Measurements from ENCODE around the gene STK36.

DNA sequence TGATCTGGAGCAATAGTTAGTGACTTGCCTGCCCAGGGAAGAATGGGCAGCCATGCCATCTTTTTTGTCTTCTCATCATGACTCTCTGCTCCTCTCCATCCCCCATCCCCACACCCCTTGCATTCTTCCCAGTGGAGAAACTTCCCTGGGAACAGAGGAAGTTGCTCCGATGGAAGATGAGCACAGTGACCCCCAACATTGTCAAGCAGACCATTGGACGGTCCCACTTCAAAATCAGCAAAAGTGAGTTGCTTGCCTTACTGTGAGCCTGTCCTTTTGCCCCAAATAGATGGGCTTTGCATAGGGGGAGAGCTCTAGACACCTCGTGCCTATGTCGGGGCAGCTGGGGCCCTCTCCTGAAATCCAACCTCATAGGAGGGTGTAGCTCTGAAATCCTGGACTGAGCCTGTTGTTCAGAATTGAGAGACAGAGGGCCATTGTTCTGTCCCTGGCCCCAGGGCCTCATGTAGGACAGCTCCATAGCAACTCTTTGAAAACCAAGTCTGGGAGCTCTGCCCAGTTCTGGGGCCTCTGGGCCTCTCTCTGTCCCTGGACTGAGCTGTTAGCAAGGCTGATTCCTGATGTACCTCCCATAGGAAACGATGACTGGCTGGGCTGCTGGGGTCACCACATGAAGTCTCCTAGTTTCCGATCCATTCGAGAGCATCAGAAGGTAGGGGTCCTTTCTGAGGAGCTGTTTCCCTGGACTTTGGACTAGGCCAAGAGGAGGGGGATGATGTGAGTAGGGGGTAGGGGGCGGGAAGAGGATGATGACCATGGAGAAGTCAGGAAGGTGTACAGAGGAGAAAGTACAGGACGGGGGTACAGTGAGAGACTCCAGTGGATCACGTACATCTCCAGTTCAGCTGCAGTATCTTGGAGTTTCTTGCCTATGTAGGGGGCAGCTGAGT lies 73.9 kb downstream of the STK36 start:
- no peak for TF ChIP-seq SMC3 (IDR thresholded peaks at IDR 0.05)
- no peak for TF ChIP-seq CTCF (IDR thresholded peaks at IDR 0.05)
- TF ChIP-seq RCOR1 (IDR thresholded peaks at IDR 0.05; ENCODE audit: low read depth, low read length), result no peak
- no peak for TF ChIP-seq PHF8 (IDR thresholded peaks at IDR 0.05; ENCODE audit: borderline replicate concordance, low read depth)
- no peak for TF ChIP-seq EP300 (IDR thresholded peaks at IDR 0.05)
- no peak for TF ChIP-seq POLR2A (IDR thresholded peaks at IDR 0.05; ENCODE audit: low read length)
- no peak for TF ChIP-seq RAD21 (conservative IDR thresholded peaks at IDR 0.05 in 1 of 2, IDR thresholded peaks at IDR 0.05 in 1 of 2)
- no peak for TF ChIP-seq REST (IDR thresholded peaks at IDR 0.05)
- TF ChIP-seq ZFP36 (IDR thresholded peaks at IDR 0.05; ENCODE audit: borderline replicate concordance, partially characterized antibody), result no peak
- no peak for TF ChIP-seq HMGXB4 (CRISPR knock-in tag; IDR thresholded peaks at IDR 0.05; ENCODE audit: borderline replicate concordance)
- no peak for TF ChIP-seq KDM1A (IDR thresholded peaks at IDR 0.05; ENCODE audit: low read depth)
